Karpas-422 (cell line): Measurements from ENCODE around the gene HGS. TPM values are rescaled to one million over a fixed set of nuclear protein-coding genes. Genes with fewer than 3 reads are reported as not detected.
"Not testable (repeated sequence)": the region's sequence is repeated elsewhere in the genome, so short reads cannot be mapped to it uniquely, and the experiment has no call there.

ENCODE experiments used
- DNase-seq: peaks from one replicate; pipeline ENCODE4 v3.0.0-alpha.2; 2015
- H2AFZ ChIP-seq: fragments of 200-600 bp; sonication (generic); 2 replicates; pipeline ENCODE4 v1.6.1; 2014; ENCODE audit warnings: antibody characterized with exemption, low read length, mixed read lengths
- H3K27ac ChIP-seq: fragments of 200-600 bp; sonication (generic); 2 replicates; pipeline ENCODE4 v1.5.1; 2014; ENCODE audit warnings: mild to moderate bottlenecking, low read length, moderate library complexity
- H3K27me3 ChIP-seq: fragments of 200-600 bp; sonication (generic); 2 replicates; pipeline ENCODE4 v1.6.1; 2014; ENCODE audit warnings: low read length, mixed read lengths
- H3K36me3 ChIP-seq: fragments of 200-600 bp; sonication (generic); 2 replicates; pipeline ENCODE4 v1.6.1; 2014; ENCODE audit warnings: low read length, mixed read lengths; ENCODE audit not compliant: insufficient read depth
- H3K4me1 ChIP-seq: fragments of 200-600 bp; sonication (generic); 2 replicates; pipeline ENCODE4 v1.6.1; 2014; ENCODE audit warnings: mild to moderate bottlenecking, low read length, mixed read lengths
- H3K4me2 ChIP-seq: fragments of 200-600 bp; sonication (generic); 2 replicates; pipeline ENCODE4 v1.6.1; 2014; ENCODE audit warnings: low read length, low read depth, mild to moderate bottlenecking; ENCODE audit not compliant: poor library complexity, severe bottlenecking
- H3K4me3 ChIP-seq: fragments of 200-600 bp; sonication (generic); 2 replicates; pipeline ENCODE4 v1.5.1; 2014; ENCODE audit warnings: mild to moderate bottlenecking, antibody characterized with exemption, low read length, mixed read lengths
- H3K79me2 ChIP-seq: fragments of 200-600 bp; sonication (generic); 2 replicates; pipeline ENCODE4 v1.6.1; 2014; ENCODE audit warnings: mild to moderate bottlenecking, low read length, mixed read lengths
- H3K9ac ChIP-seq: fragments of 200-600 bp; sonication (generic); 2 replicates; pipeline ENCODE4 v1.6.0; 2014; ENCODE audit warnings: low read length
- H3K9me2 ChIP-seq: fragments of 200-600 bp; sonication (generic), shearing (Covaris generic); replicated peaks from 2 replicates; pipeline ENCODE4 v1.6.0; 2014; ENCODE audit warnings: mild to moderate bottlenecking, low read length, moderate library complexity; ENCODE audit not compliant: insufficient read depth
- H3K9me3 ChIP-seq: fragments of 300-700, 200-600 bp; sonication (generic); 2 replicates; pipeline ENCODE4 v1.6.1; 2014; ENCODE audit warnings: low read length, mixed read lengths
- H4K20me1 ChIP-seq: fragments of 200-600 bp; sonication (generic); 2 replicates; pipeline ENCODE4 v1.6.1; 2014; ENCODE audit warnings: mild to moderate bottlenecking, antibody characterized with exemption, low read length, low read depth; ENCODE audit not compliant: insufficient read depth
- total RNA-seq: library from RNA; depleted of rRNA; stranded (reverse); fragments of >200 nt; shearing (Covaris generic); gene quantifications from 2 replicates; pipeline ENCODE4 v1.2.3, GENCODE V29; 2014; ENCODE audit warnings: low replicate concordance

HGS gene
- total RNA-seq, 1 experiment from 2014 or later: 57.2 TPM

- H3K9me2 ChIP-seq, H4K20me1 ChIP-seq, H3K4me3 ChIP-seq, H3K79me2 ChIP-seq, H3K4me2 ChIP-seq, H3K9ac ChIP-seq, H3K9me3 ChIP-seq, H3K27ac ChIP-seq, H3K36me3 ChIP-seq, H2AFZ ChIP-seq, H3K4me1 ChIP-seq, H3K27me3 ChIP-seq: not testable (repeated sequence)
- DNase-seq: peak; percentile 69
These were observed 8.1 kb upstream of the HGS start for GRCh38 chr17:81675515-81676221.

GRCh38 chr17:81676906-81677305, 6.9 kb upstream of the HGS start:
- Histone ChIP-seq H3K27ac (no peak overlapping the region), H3K27me3 (no peaks in the 10 kb centered on the region), H3K9me2 (no peaks in the 10 kb centered on the region), H3K4me3 (no peak overlapping the region), H3K4me2 (no peak overlapping the region), H4K20me1 (no peaks in the 10 kb centered on the region), H3K4me1 (no peaks in the 10 kb centered on the region; the same call in 1 of the 2 replicates), H3K9me3 (no peaks in the 10 kb centered on the region), H3K36me3 (0 out of 2 replicates have a peak, but pooled peaks cover 3% of the 10 kb centered on the region), H3K79me2 (peaks cover 4% of the 10 kb centered on the region), H3K9ac (no peak overlapping the region), H2AFZ (no peak overlapping the region)
- DNase-seq: no peak

GRCh38 chr17:81680150-81680549, 3.7 kb upstream of the HGS start:
- H3K27ac ChIP-seq: no peak overlapping the region
- H4K20me1 ChIP-seq: peaks cover 16% of the 10 kb centered on the region
- no peak overlapping the region for H3K4me3 ChIP-seq
- peaks cover 34% of the 10 kb centered on the region for H3K79me2 ChIP-seq
- H3K9me3 ChIP-seq: no peaks in the 10 kb centered on the region
- H3K4me1 ChIP-seq: peaks cover 15% of the 10 kb centered on the region
- no peak overlapping the region for H3K4me2 ChIP-seq
- no peak overlapping the region for H3K9ac ChIP-seq
- no peaks in the 10 kb centered on the region for H3K27me3 ChIP-seq
- H3K9me2 ChIP-seq: no peaks in the 10 kb centered on the region
- DNase-seq: no peak
- H2AFZ ChIP-seq: no peak overlapping the region
- no peaks in the 10 kb centered on the region for H3K36me3 ChIP-seq

- Histone ChIP-seq H3K79me2 (peaks cover 48% of the 10 kb centered on the region), H2AFZ (no peak overlapping the region), H3K9ac (no peak overlapping the region), H3K9me3 (no peaks in the 10 kb centered on the region), H3K27me3 (no peaks in the 10 kb centered on the region), H3K4me2 (no peak overlapping the region), H3K36me3 (peaks cover 12% of the 10 kb centered on the region; the same call in 1 of the 2 replicates), H3K4me3 (no peak overlapping the region), H3K4me1 (peaks cover 23% of the 10 kb centered on the region), H3K9me2 (no peaks in the 10 kb centered on the region), H4K20me1 (peaks cover 28% of the 10 kb centered on the region), H3K27ac (no peak overlapping the region)
- DNase-seq: no peak
These were observed 2.1 kb upstream of the HGS start for GRCh38 chr17:81681672-81682071.

GRCh38 chr17:81682565-81683207, 1.1 kb upstream of the HGS start:
- H3K4me2 ChIP-seq: peak overlapping the region; percentile 76
- H3K79me2 ChIP-seq: peaks cover 57% of the 10 kb centered on the region
- peaks cover 23% of the 10 kb centered on the region for H3K4me1 ChIP-seq
- H3K27me3 ChIP-seq: no peaks in the 10 kb centered on the region
- peak overlapping the region; percentile 55; the same call in 1 of the 2 replicates for H2AFZ ChIP-seq
- peak overlapping the region; percentile 45; the same call in 1 of the 2 replicates for H3K27ac ChIP-seq
- no peaks in the 10 kb centered on the region for H3K9me2 ChIP-seq
- no peaks in the 10 kb centered on the region for H3K9me3 ChIP-seq
- peaks cover 12% of the 10 kb centered on the region; the same call in 1 of the 2 replicates for H3K36me3 ChIP-seq
- H3K4me3 ChIP-seq: peak overlapping the region; percentile 74
- H3K9ac ChIP-seq: peak overlapping the region; percentile 96
- H4K20me1 ChIP-seq: peaks cover 28% of the 10 kb centered on the region
- no peak for DNase-seq

- Histone ChIP-seq H3K9me3 (no peaks in the 10 kb centered on the region), H3K4me2 (peak overlapping the region; percentile 76), H3K27ac (peak overlapping the region; percentile 45; the same call in 1 of the 2 replicates), H3K9ac (peak overlapping the region; percentile 96), H3K4me1 (peaks cover 23% of the 10 kb centered on the region), H3K9me2 (no peaks in the 10 kb centered on the region), H3K79me2 (peaks cover 57% of the 10 kb centered on the region), H3K27me3 (no peaks in the 10 kb centered on the region), H4K20me1 (peaks cover 28% of the 10 kb centered on the region), H2AFZ (peak overlapping the region; percentile 55; the same call in 1 of the 2 replicates), H3K36me3 (peaks cover 15% of the 10 kb centered on the region; the same call in 1 of the 2 replicates), H3K4me3 (peak overlapping the region; percentile 74)
- DNase-seq: peak; percentile 66
These were observed 615 bp upstream of the HGS start for GRCh38 chr17:81683208-81683583.

- Histone ChIP-seq H3K9me2 (no peaks in the 10 kb centered on the region), H3K4me1 (peaks cover 23% of the 10 kb centered on the region)
These were observed 666 bp downstream of the HGS start for GRCh38 chr17:81684442-81684911.

GRCh38 chr17:81685108-81685507, 1.3 kb downstream of the HGS start:
- no peak for DNase-seq
- H3K36me3 ChIP-seq: peaks cover 15% of the 10 kb centered on the region; the same call in 1 of the 2 replicates

More at GRCh38 chr17:81684442-81684911, 666 bp downstream of the HGS start:
- Histone ChIP-seq H3K79me2 (peaks cover 57% of the 10 kb centered on the region), H3K9ac (peak overlapping the region; percentile 79), H3K36me3 (peaks cover 15% of the 10 kb centered on the region; the same call in 1 of the 2 replicates), H3K27me3 (no peaks in the 10 kb centered on the region), H3K4me3 (peak overlapping the region; percentile 74), H3K9me3 (no peaks in the 10 kb centered on the region), H3K27ac (peak overlapping the region; percentile 21; the same call in 1 of the 2 replicates), H4K20me1 (peaks cover 28% of the 10 kb centered on the region), H3K4me2 (peak overlapping the region; percentile 92), H2AFZ (no peak overlapping the region)
- DNase-seq: no peak

More at GRCh38 chr17:81685108-81685507, 1.3 kb downstream of the HGS start:
- H3K4me2 ChIP-seq: peak overlapping the region; percentile 92
- H2AFZ ChIP-seq: no peak overlapping the region
- H3K27ac ChIP-seq: no peak overlapping the region
- H3K9ac ChIP-seq: peak overlapping the region; percentile 79
- H4K20me1 ChIP-seq: peaks cover 28% of the 10 kb centered on the region
- no peaks in the 10 kb centered on the region for H3K27me3 ChIP-seq
- H3K4me1 ChIP-seq: peaks cover 23% of the 10 kb centered on the region
- no peaks in the 10 kb centered on the region for H3K9me3 ChIP-seq
- no peaks in the 10 kb centered on the region for H3K9me2 ChIP-seq
- peaks cover 57% of the 10 kb centered on the region for H3K79me2 ChIP-seq
- H3K4me3 ChIP-seq: peak overlapping the region; percentile 74
